GM12878 (cell line): Measurements from ENCODE around the gene PDZK1IP1. TPM values are rescaled to one million over a fixed set of nuclear protein-coding genes. Genes with fewer than 3 reads are reported as not detected.

Experiments used
- ATAC-seq: fragments of 200-7000 bp; cut with Tn5 transposase; 3 replicates; pipeline ENCODE4 v1.9.1; 2020; ENCODE audit warnings: mild to moderate bottlenecking, moderate library complexity
- BruUV-seq: library from RNA; stranded (reverse); fragments of 400-500 nt; replicated peaks from 2 replicates; lab custom pipeline; 2021; lab: Mats Ljungman, UMichigan
- CTCF ChIA-PET: fragments of 300-600 bp; sonication (Branson Sonifier 250); formaldehyde crosslinking; extraction: SDS; loops from one replicate; lab custom pipeline; 2021; ENCODE audit warnings: inconsistent platforms; lab: Yijun Ruan, JAX
- POLR2A ChIA-PET: fragments of 350-600 bp; formaldehyde crosslinking; extraction: SDS; loops from one replicate; lab custom pipeline; 2021; ENCODE audit warnings: inconsistent platforms; lab: Charles Lee
- RAD21 ChIA-PET: fragments of 300-600 bp; sonication (Branson Sonifier 250); formaldehyde crosslinking; loops from one replicate; lab custom pipeline; 2023; ENCODE audit warnings: antibody characterized with exemption; ENCODE audit not compliant: unreplicated experiment; lab: Charles Lee
- SMC1A ChIA-PET: fragments of 300-600 bp; sonication (Branson Sonifier 250); formaldehyde crosslinking; loops from one replicate; lab custom pipeline; 2023; ENCODE audit not compliant: unreplicated experiment, uncharacterized antibody; lab: Charles Lee
- DNase-seq: peaks from one replicate; pipeline ENCODE4 v3.0.0-alpha.2; 2011; ENCODE audit warnings: low read depth, low spot score
- FAIRE-seq: peaks from 3 replicates; lab custom pipeline; 2011; peaks lifted over from hg19 to GRCh38; lab: Jason Lieb, UNC
- H2AFZ ChIP-seq: 2 replicates; pipeline ENCODE4 v1.6.0; 2011; ENCODE audit warnings: low read depth, low read length, control low read depth; ENCODE audit not compliant: control insufficient read depth
- H3K27ac ChIP-seq: 2 replicates; pipeline ENCODE4 v1.5.1; 2011; ENCODE audit warnings: control low read depth; ENCODE audit not compliant: control insufficient read depth, insufficient read depth
- H3K27me3 ChIP-seq, 2 experiments: replicated peaks in 1 of 2; 2 replicates each; pipeline versions ENCODE4 v1.6.0 to v1.6.1; 2011; ENCODE audit warnings: low read length in 1 of 2; ENCODE audit not compliant: control insufficient read depth in 2 of 2, insufficient read depth in 2 of 2
- H3K36me3 ChIP-seq, 2 experiments: 2 replicates each; pipeline ENCODE4 v1.5.1; 2011; ENCODE audit warnings: low read length in 1 of 2; ENCODE audit not compliant: control insufficient read depth in 2 of 2, insufficient read depth in 2 of 2
- H3K4me1 ChIP-seq: 2 replicates; pipeline ENCODE4 v1.6.1; 2011; ENCODE audit warnings: mild to moderate bottlenecking, low read length, moderate library complexity, mixed read lengths; ENCODE audit not compliant: control insufficient read depth, insufficient read depth
- H3K4me2 ChIP-seq: 2 replicates; pipeline ENCODE4 v1.6.0; 2011; ENCODE audit warnings: control low read depth; ENCODE audit not compliant: control insufficient read depth, insufficient read depth
- H3K4me3 ChIP-seq: fragments of 200-600 bp; sonication (generic); 2 replicates; pipeline ENCODE4 v1.5.1; 2016
- H3K79me2 ChIP-seq: 2 replicates; pipeline ENCODE4 v1.6.0; 2011; ENCODE audit warnings: low read length; ENCODE audit not compliant: control insufficient read depth, insufficient read depth
- H3K9ac ChIP-seq: 2 replicates; pipeline ENCODE4 v1.8.0; 2011; ENCODE audit warnings: low read length, control low read depth, mixed read lengths; ENCODE audit not compliant: control insufficient read depth, insufficient read depth
- H3K9me3 ChIP-seq: replicated peaks from 3 replicates; pipeline ENCODE4 v1.5.1; 2011; ENCODE audit warnings: mild to moderate bottlenecking, low read length; ENCODE audit not compliant: control insufficient read depth, insufficient read depth
- H4K20me1 ChIP-seq: 2 replicates; pipeline ENCODE4 v1.6.0; 2011; ENCODE audit not compliant: control insufficient read depth, insufficient read depth
- BRCA1 ChIP-seq: IDR thresholded peaks from 2 replicates; pipeline ENCODE4 v1.6.1; 2011; ENCODE audit warnings: low read depth, low read length, improper control_type of control experiment
- CHD1 ChIP-seq: IDR thresholded peaks from 2 replicates; pipeline ENCODE4 v1.6.1; 2012; ENCODE audit warnings: low read depth, low read length, improper control_type of control experiment
- CHD2 ChIP-seq: IDR thresholded peaks from 2 replicates; pipeline ENCODE4 v1.6.1; 2011; ENCODE audit warnings: low read depth, low read length, improper control_type of control experiment, borderline replicate concordance
- CREB1 ChIP-seq: IDR thresholded peaks from 2 replicates; pipeline ENCODE4 v1.6.1; 2012; ENCODE audit warnings: low read depth, mild to moderate bottlenecking, inconsistent platforms
- CREM ChIP-seq: IDR thresholded peaks from 2 replicates; pipeline ENCODE4 v1.6.1; 2014; ENCODE audit warnings: antibody characterized with exemption, low read depth
- CTCF ChIP-seq, 3 experiments: IDR thresholded peaks in 2 of 3; conservative IDR thresholded peaks in 1 of 3; 2 replicates each; pipeline ENCODE4 v1.5.1; 2011; ENCODE audit warnings: low read depth in 3 of 3, low read length in 3 of 3, mild to moderate bottlenecking in 3 of 3, control low read depth in 2 of 3, moderate library complexity in 2 of 3, inconsistent platforms in 1 of 3, mixed read lengths in 1 of 3; ENCODE audit not compliant: control insufficient read depth in 2 of 3, insufficient read depth in 1 of 3; ENCODE audit errors: extremely low read depth in 1 of 3
- IRF3 ChIP-seq: fragments of 450-650 bp; IDR thresholded peaks from 2 replicates; pipeline ENCODE4 v1.6.1; 2014; ENCODE audit warnings: mild to moderate bottlenecking
- KDM1A ChIP-seq: fragments of 200-600 bp; sonication (generic); IDR thresholded peaks from 2 replicates; pipeline ENCODE4 v1.6.1; 2016; ENCODE audit warnings: borderline replicate concordance
- NR2C2 ChIP-seq: IDR thresholded peaks from 2 replicates; pipeline ENCODE4 v1.6.1; 2011; ENCODE audit warnings: borderline replicate concordance, low read depth; ENCODE audit not compliant: control insufficient read depth, insufficient read length
- TCF3 ChIP-seq: IDR thresholded peaks from 2 replicates; pipeline ENCODE4 v1.6.1; 2012; ENCODE audit warnings: low read depth, mild to moderate bottlenecking, low read length, borderline replicate concordance; ENCODE audit not compliant: insufficient read depth
- YY1 ChIP-seq: IDR thresholded peaks from 2 replicates; pipeline ENCODE4 v1.6.1; 2011; ENCODE audit warnings: low read depth, mild to moderate bottlenecking, low read length
- ZBED1 ChIP-seq: IDR thresholded peaks from 2 replicates; pipeline ENCODE4 v1.6.1; 2016; ENCODE audit warnings: borderline replicate concordance
- ZNF622 ChIP-seq: fragments of 450-650 bp; IDR thresholded peaks from 2 replicates; pipeline ENCODE4 v1.6.1; 2017; ENCODE audit warnings: mild to moderate bottlenecking, inconsistent platforms
- in situ Hi-C: fragments of 300-500 bp; cut with MboI; formaldehyde crosslinking; loops from 9 replicates; pipeline ENCODE4 v1.14.3; 2018; ENCODE audit warnings: mixed read lengths
- intact Hi-C: fragments of 100-400 bp; cut with micrococcal nuclease; formaldehyde crosslinking; loops from one replicate; pipeline ENCODE4 v1.14.2; 2022; ENCODE audit not compliant: unreplicated experiment
- polyA plus RNA-seq, 11 experiments: library from polyadenylated mRNA; depleted of rRNA in 4 of 11; unstranded in 6 of 11; stranded (reverse) in 5 of 11; fragments of >200 nt; fragmentation: Nextera tagmentation in 4 of 11; fragmentation: Illumina TruSeq in 1 of 11; extraction: Ambion mirVana in 4 of 11; extraction: Trizol in 1 of 11; gene quantifications; 1 replicate in 1 of 11; 2 replicates in 10 of 11; pipeline versions ENCODE4 v1.2.1 to v1.2.3, GENCODE V29; 2011 to 2016; ENCODE audit warnings: inconsistent platforms in 2 of 11, missing spikeins in 2 of 11, low read depth in 1 of 11
- total RNA-seq, 4 experiments: library from RNA; depleted of rRNA in 3 of 4; stranded (reverse); fragments of >200 nt in 3 of 4; fragmentation: Illumina TruSeq in 1 of 4; extraction: Trizol in 1 of 4; gene quantifications; 2 replicates each; pipeline versions ENCODE4 v1.2.1 to v1.2.3, GENCODE V29; 2013 to 2021

PDZK1IP1 gene
- total and polyA plus RNA-seq, 10 of the 15 experiments (the other 5 are each of a cell fraction or from before 2014, with no cell fraction given) = not detected

GRCh38 chr1:47175227-47175934, 14.5 kb downstream of the PDZK1IP1 start (continued):
- peak; percentile 92 to 98 (median 98); a peak in 5 of 6 replicates for TF ChIP-seq CTCF (IDR thresholded peaks at IDR 0.05 in 2 of 3, conservative IDR thresholded peaks at IDR 0.05 in 1 of 3; ENCODE audit: control insufficient read depth in 2 of 3, extremely low read depth in 1 of 3, insufficient read depth in 1 of 3, low read depth in 3 of 3, low read length in 3 of 3)
- 0 out of 2 replicates have a peak, but pooled peaks have one; percentile 46 for TF ChIP-seq YY1
- TF ChIP-seq KDM1A = no peak
- TF ChIP-seq IRF3 = no peak
- TF ChIP-seq CHD2 = 0 out of 2 replicates have a peak, but pooled peaks have one; percentile 25

- POLR2A ChIA-PET = no interaction called here
- H3K4me2 ChIP-seq = no peak overlapping the region
- no peaks in the 10 kb centered on the region for H4K20me1 ChIP-seq
- SMC1A ChIA-PET = interaction anchor here (1.1 kb wide), 1 partner anchor 88 kb away, joined by 4 read pairs; no protein-coding TSS in a partner anchor
- H3K27ac ChIP-seq = no peak overlapping the region
- H3K4me3 ChIP-seq = no peak overlapping the region
- in situ Hi-C loops = no loop called here
- no peak for DNase-seq
- CTCF ChIA-PET = interaction anchor here (0.6 to 2.7 kb wide), 7 partner anchors 18 to 728 kb away, joined by 3 to 11 read pairs (median 3); no protein-coding TSS in a partner anchor
- no peaks in the 10 kb centered on the region for H3K9me3 ChIP-seq
- H3K9ac ChIP-seq = no peak overlapping the region
- H3K4me1 ChIP-seq = peaks cover 3% of the 10 kb centered on the region; the same call in 1 of the 2 replicates
- intact Hi-C loops = loop anchor here (5.0 to 10.0 kb wide), 3 partner anchors 260 to 427 kb away; partner anchors contain the start of gene FOXD2
- RAD21 ChIA-PET = no interaction called here
- no peaks in the 10 kb centered on the region for H3K27me3 ChIP-seq
- no peaks in the 10 kb centered on the region for H3K79me2 ChIP-seq
- FAIRE-seq = no peak
- no peaks in the 10 kb centered on the region for H3K36me3 ChIP-seq
- no peak overlapping the region for H2AFZ ChIP-seq
- ATAC-seq = no peak
- BruUV-seq = no TSS peak
- TF ChIP-seq CHD1 = no peak
- no peak for TF ChIP-seq CREM
- no peak for TF ChIP-seq CREB1
- TF ChIP-seq NR2C2 = no peak
- TF ChIP-seq ZBED1 = no peak
- no peak for TF ChIP-seq IRF3
- no peak for TF ChIP-seq ZNF622
- TF ChIP-seq BRCA1 = no peak
- TF ChIP-seq TCF3 = no peak
Observed at GRCh38 chr1:47174656-47175020, 15.2 kb downstream of the PDZK1IP1 start.
